GM21390 (cell line): ENCODE measurements around the gene HSPB7.
"Not testable (repeated sequence)": the region's sequence is repeated elsewhere in the genome, so short reads cannot be mapped to it uniquely, and the experiment has no call there.

ENCODE experiments used
- ATAC-seq: cut with Tn5 transposase; IDR thresholded peaks from one replicate; pipeline ENCODE4 v1.9.1; 2021; ENCODE audit not compliant: unreplicated experiment

The HSPB7 gene

DNA sequence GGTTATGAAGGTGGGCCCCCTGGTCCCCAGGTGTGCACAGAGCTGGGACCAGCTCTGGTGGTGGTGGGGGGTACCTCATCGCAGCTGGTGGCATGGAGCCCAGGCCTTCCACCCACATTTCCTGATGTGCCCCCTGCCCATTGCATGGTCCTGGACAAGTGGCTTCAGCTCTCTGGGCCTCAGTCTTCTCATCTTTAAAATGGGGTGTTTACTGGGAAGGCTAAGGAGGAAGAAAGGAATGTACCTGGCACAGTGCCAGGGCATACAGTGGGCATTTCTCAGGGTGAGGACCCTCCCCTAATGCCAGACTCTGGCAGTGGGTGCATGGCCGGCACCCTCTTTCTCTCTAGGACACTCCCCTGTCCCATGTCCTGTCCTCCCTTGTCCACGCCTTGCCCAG lies 33.2 kb upstream of the HSPB7 start:
- no peak for ATAC-seq

- ATAC-seq = no peak
Measured at GRCh38 chr1:16050328-16050727, 32.5 kb upstream of the HSPB7 start.

GRCh38 chr1:16048573-16049189 lies 30.8 kb upstream of the HSPB7 start:
- ATAC-seq = no peak

- ATAC-seq = no peak
Measured at GRCh38 chr1:16047791-16048475, 30.1 kb upstream of the HSPB7 start.

DNA sequence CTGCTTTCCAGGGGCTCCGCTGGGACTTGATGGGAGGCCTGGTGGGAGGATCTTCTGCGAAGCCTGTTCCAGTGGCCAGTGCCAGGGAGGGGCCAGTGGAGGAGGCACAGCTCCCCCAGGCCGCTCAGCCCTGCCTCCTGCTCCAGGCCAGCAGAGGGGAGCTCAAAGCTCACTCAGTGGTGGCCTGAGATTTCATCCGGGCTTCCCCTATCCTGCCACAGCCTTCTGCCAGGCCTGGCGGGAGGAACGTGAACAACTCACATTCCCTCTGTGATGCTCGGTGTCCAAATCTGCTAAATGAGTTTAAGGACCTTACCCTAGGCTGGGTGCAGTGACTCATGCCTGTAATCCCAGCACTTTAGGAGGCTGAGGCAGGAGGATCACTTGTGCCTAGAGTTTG lies 29.0 kb upstream of the HSPB7 start:
- no peak for ATAC-seq

DNA sequence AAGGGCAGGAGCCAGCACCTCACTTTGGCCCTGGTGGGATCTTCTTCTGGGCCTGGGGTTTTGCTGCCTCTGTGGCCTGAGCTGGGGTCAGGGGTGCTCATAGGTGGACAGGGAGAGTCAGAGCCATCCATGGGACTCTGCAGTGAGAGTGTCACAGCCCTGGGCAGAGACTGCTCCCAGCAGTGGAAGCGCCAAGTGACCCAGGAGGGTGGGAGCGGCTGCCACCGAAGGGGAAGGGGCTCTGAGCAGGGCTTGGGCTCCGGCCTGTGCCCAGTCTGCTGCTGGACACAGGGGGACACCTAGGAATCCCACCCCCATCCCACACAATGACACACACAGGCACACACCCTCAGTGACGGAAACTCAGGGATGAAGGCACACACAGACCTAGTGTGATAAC lies 26.1 kb upstream of the HSPB7 start:
- no peak for ATAC-seq

GRCh38 chr1:16043521-16043920 lies 25.7 kb upstream of the HSPB7 start, which contains the start of gene CLCNKB:
CLCNKB (plus strand) TSS chr1:16043782; CDS start chr1:16044493, 711 bp downstream.
- no peak for ATAC-seq

- not testable (repeated sequence) for ATAC-seq
Measured at GRCh38 chr1:16042654-16043053, 24.8 kb upstream of the HSPB7 start.

GRCh38 chr1:16042096-16042495 lies 24.3 kb upstream of the HSPB7 start:
- ATAC-seq = no peak

GRCh38 chr1:16041200-16041599 lies 23.4 kb upstream of the HSPB7 start:
- ATAC-seq = no peak

DNA sequence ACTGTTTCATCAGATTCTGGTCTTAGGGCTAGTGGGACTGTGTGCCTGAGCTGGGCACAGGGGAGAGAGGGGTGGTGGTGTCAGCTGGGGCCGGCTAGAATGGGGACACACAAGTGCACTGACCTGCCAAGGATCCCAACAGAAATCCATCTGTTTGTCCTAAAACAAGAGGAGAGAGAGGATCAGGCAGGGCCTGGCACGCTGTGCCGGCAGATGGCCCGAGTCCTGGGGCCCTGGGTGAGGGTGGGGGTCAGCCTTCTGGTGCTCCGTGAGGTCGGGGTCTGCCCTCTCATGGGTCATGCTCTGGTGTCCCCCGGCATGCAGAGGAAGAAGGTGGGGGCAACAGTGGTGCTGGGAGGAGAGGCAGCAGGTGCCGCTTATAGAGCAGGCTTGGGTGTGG lies 22.0 kb upstream of the HSPB7 start:
- not testable (repeated sequence) for ATAC-seq

- ATAC-seq = no peak
Measured at GRCh38 chr1:16038620-16038912, 20.7 kb upstream of the HSPB7 start.

- ATAC-seq = not testable (repeated sequence)
Measured at GRCh38 chr1:16036461-16036860, 18.6 kb upstream of the HSPB7 start.

DNA sequence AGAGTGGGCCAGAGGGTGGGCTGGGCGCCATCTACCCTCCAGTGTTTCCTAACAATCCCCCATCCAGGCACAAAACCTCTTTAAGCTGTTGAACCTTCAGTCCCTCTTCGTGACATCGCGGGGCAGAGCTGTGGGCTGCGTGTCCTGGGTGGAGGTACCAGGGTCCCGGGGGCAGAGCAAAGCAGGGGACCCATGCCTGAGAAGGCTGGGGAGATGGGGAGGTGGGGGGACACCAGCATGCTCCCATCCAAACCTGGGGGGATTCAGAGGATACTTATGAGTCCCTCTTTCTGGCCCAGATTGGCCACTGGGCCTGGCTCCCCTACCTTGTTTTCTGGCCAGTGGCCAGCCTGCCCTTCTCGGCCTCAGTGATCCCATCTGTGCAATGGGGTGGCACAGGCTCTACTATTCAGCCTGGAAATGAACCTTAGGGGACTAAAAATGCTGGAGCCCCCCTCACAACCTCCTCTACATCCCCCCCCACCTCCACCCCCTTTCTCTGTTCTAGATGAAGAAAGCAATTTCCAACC lies 15.3 kb upstream of the HSPB7 start:
- not testable (repeated sequence) for ATAC-seq

GRCh38 chr1:16032388-16033102 lies 14.7 kb upstream of the HSPB7 start:
- ATAC-seq = no peak

GRCh38 chr1:16031551-16031950 lies 13.7 kb upstream of the HSPB7 start:
- ATAC-seq = no peak

DNA sequence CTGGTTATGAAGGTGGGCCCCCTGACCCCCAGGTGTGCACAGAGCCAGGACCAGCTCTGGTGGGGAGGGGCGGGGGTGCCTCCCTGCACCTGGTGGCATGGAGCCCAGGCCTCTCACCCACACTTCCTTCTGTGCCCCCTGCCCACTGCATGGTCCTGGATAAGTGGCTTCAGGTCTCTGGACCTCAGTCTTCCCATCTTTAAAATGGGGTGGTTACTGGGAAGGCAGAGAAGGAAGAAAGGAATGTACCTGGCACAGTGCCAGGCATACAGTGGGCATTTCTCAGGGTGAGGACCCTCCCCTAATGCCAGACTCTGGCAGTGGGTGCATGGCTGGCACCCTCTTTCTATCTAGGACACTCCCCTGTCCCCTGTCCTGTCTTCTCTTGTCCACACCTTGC lies 11.4 kb upstream of the HSPB7 start:
- no peak for ATAC-seq

GRCh38 chr1:16029003-16029268 lies 11.1 kb upstream of the HSPB7 start:
- ATAC-seq = not testable (repeated sequence)

GRCh38 chr1:16028237-16029002 lies 10.6 kb upstream of the HSPB7 start:
- ATAC-seq = no peak

- no peak for ATAC-seq
Measured at GRCh38 chr1:16026723-16027484, 9.1 kb upstream of the HSPB7 start.

GRCh38 chr1:16026302-16026701 lies 8.5 kb upstream of the HSPB7 start:
- ATAC-seq = not testable (repeated sequence)
